ENCODE data around the gene WDFY1.

The WDFY1 gene

DNA sequence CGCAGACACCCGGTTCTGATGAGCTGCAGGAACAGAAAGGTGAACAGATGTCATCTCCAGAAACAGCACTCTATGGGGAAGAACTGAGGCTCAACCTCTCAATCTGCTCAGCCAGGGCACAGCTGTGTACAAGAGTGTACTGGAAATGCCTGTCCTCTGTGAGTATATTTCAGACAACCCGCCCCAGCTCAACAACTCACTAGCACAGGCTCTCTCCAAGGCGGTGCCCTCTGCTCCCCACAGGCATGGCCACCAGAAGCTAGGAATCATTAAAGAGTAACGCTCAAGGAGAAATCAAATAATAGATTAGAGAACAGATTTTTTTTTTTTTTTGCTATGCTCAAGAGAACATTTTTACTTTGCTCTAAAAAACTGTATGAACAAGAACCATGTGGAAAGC, 43.8 kb downstream of the WDFY1 start:
- TF ChIP-seq CTCF (IDR thresholded peaks at IDR 0.05; ENCODE audit: control insufficient read depth, insufficient read depth, low read depth, low read length, missing control alignments) = no peak
- no peak overlapping the region for H3K4me3 ChIP-seq (ENCODE audit: control insufficient read depth, low read depth, low read length)
- no peak for DNase-seq (ENCODE audit: low read depth)

GRCh38 chr2:223900531-223900930, 44.6 kb downstream of the WDFY1 start:
- no peak for TF ChIP-seq CTCF (IDR thresholded peaks at IDR 0.05; ENCODE audit: control insufficient read depth, insufficient read depth, low read depth, low read length, missing control alignments)
- DNase-seq (ENCODE audit: low read depth) = no peak

GRCh38 chr2:223900066-223900465, 45.1 kb downstream of the WDFY1 start:
- no peak for TF ChIP-seq CTCF (IDR thresholded peaks at IDR 0.05; ENCODE audit: control insufficient read depth, insufficient read depth, low read depth, low read length, missing control alignments)

More at GRCh38 chr2:223900531-223900930, 44.6 kb downstream of the WDFY1 start:
- H3K4me3 ChIP-seq (ENCODE audit: control insufficient read depth, low read depth, low read length) = no peak overlapping the region

DNA sequence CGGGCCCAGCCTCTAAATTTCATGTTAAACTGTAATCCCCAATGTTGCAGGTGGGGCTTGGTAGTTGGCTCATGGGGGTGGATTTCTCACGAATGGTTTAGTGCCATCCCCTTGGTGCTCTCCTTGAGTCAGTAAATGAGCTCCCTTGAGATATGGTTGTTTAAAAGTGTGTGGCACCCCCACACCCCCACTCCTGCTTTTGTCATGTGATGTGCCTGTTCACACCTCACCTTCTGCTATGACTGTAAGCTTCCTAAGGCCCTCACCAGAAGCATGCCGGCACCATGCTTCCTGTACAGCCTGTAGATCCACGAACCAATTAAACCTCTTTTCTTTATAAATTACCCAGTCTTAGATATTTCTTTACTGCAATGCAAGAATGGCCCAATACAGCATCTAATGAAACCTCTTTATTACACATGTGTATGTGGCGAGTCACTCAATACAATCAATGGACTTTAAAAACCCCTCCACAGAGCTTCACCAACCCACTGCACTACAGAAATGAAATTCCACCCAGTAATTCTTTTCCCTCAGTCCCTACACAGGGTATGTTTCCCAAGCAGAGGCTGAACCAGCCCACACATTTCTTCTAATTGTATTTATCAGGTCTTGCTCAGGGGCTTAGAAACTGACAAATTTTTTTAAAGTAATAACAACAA, 47.3 kb downstream of the WDFY1 start:
- no peak for DNase-seq (ENCODE audit: low read depth)
- TF ChIP-seq CTCF (IDR thresholded peaks at IDR 0.05; ENCODE audit: control insufficient read depth, insufficient read depth, low read depth, low read length, missing control alignments) = no peak
- no peak overlapping the region for H3K4me3 ChIP-seq (ENCODE audit: control insufficient read depth, low read depth, low read length)

More at GRCh38 chr2:223900066-223900465, 45.1 kb downstream of the WDFY1 start:
- no peak overlapping the region for H3K4me3 ChIP-seq (ENCODE audit: control insufficient read depth, low read depth, low read length)
- no peak for DNase-seq (ENCODE audit: low read depth)

- H3K4me3 ChIP-seq (ENCODE audit: control insufficient read depth, low read depth, low read length) = no peak overlapping the region
- no peak for TF ChIP-seq CTCF (IDR thresholded peaks at IDR 0.05; ENCODE audit: control insufficient read depth, insufficient read depth, low read depth, low read length, missing control alignments)
- no peak for DNase-seq (ENCODE audit: low read depth)
Measured at GRCh38 chr2:223896833-223897311, 48.3 kb downstream of the WDFY1 start.

DNA sequence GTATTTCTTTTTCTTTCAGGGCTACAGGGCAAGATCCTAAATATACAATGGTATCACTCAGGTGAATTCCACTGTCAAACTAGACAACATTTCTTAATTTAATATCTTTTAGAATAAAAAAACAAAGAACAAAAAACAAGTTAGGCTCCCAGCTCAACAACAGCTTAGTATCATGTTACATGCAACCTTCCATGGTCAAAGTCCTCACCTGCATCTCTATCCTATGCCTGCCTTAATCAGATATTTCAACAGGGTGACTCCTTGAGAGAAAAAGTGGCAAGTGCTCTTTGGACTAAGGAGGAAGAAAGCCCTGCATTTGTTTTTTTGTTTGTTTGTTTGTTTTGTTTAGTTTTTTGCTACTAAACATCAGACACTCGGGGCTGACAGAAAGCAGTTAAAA, 50.2 kb downstream of the WDFY1 start:
- no peak for TF ChIP-seq CTCF (IDR thresholded peaks at IDR 0.05; ENCODE audit: control insufficient read depth, insufficient read depth, low read depth, low read length, missing control alignments)
- no peak for DNase-seq (ENCODE audit: low read depth)

More for the DNA sequence above, 50.2 kb downstream of the WDFY1 start:
- no peak overlapping the region for H3K4me3 ChIP-seq (ENCODE audit: control insufficient read depth, low read depth, low read length)
